GM21360 (cell line): Measurements from ENCODE around the gene MAPK8IP2.

Experiments used
- ATAC-seq: cut with Tn5 transposase; IDR thresholded peaks from one replicate; pipeline ENCODE4 v1.9.1; 2021; ENCODE audit warnings: mild to moderate bottlenecking, moderate library complexity; ENCODE audit not compliant: unreplicated experiment

Gene MAPK8IP2

GRCh38 chr22:50600538-50600937 lies at the start of gene MAPK8IP2:
Gene MAPK8IP2 (plus strand): TSS chr22:50600793. CDS start chr22:50600819, 26 bp downstream.
- ATAC-seq = no peak

- no peak for ATAC-seq
Measured at GRCh38 chr22:50551160-50551752, 49.3 kb upstream of the MAPK8IP2 start.

GRCh38 chr22:50553310-50553709 lies 47.3 kb upstream of the MAPK8IP2 start:
- ATAC-seq = no peak

GRCh38 chr22:50556703-50557102 lies 43.9 kb upstream of the MAPK8IP2 start:
- no peak for ATAC-seq

GRCh38 chr22:50560034-50560433 lies 40.6 kb upstream of the MAPK8IP2 start:
- no peak for ATAC-seq

GRCh38 chr22:50561401-50562358 lies 38.9 kb upstream of the MAPK8IP2 start:
- ATAC-seq = no peak

GRCh38 chr22:50562523-50563412 lies 37.8 kb upstream of the MAPK8IP2 start, which contains the start of gene SYCE3:
Gene SYCE3 (minus strand): TSS chr22:50562919. CDS start chr22:50556405, 6,514 bp downstream.
- peak; percentile 90 for ATAC-seq

- no peak for ATAC-seq
Measured at GRCh38 chr22:50563413-50564160, 37.0 kb upstream of the MAPK8IP2 start.

GRCh38 chr22:50564289-50564688 lies 36.3 kb upstream of the MAPK8IP2 start:
- ATAC-seq = no peak

GRCh38 chr22:50567721-50568252 lies 32.8 kb upstream of the MAPK8IP2 start:
- no peak for ATAC-seq

GRCh38 chr22:50568626-50569025 lies 32.0 kb upstream of the MAPK8IP2 start:
- no peak for ATAC-seq

GRCh38 chr22:50569041-50569459 lies 31.5 kb upstream of the MAPK8IP2 start:
- ATAC-seq = no peak

- no peak for ATAC-seq
Measured at GRCh38 chr22:50569896-50570535, 30.6 kb upstream of the MAPK8IP2 start.

- no peak for ATAC-seq
Measured at GRCh38 chr22:50570861-50571260, 29.7 kb upstream of the MAPK8IP2 start.

GRCh38 chr22:50571264-50572175 lies 29.1 kb upstream of the MAPK8IP2 start:
- no peak for ATAC-seq

GRCh38 chr22:50572965-50573364 lies 27.6 kb upstream of the MAPK8IP2 start:
- no peak for ATAC-seq

- no peak for ATAC-seq
Measured at GRCh38 chr22:50573491-50574382, 26.9 kb upstream of the MAPK8IP2 start.
